ENCODE measurements around the gene DCN. TPM values are rescaled to one million over a fixed set of nuclear protein-coding genes. Genes with fewer than 3 reads are reported as not detected.

Gene DCN
- total and polyA plus RNA-seq, 2 experiments from 2014 or later: 0.92 to 5.0 TPM

- DNase-seq (ENCODE audit: low read depth in 1 of 2, low spot score in 1 of 2): no peak
- H3K27me3 ChIP-seq: no peaks in the 10 kb centered on the region
- no peaks in the 10 kb centered on the region for H3K36me3 ChIP-seq
- H3K4me1 ChIP-seq (ENCODE audit: low read depth): no peaks in the 10 kb centered on the region
- no peak overlapping the region for H3K4me3 ChIP-seq
- no peak overlapping the region for H3K27ac ChIP-seq
- no peaks in the 10 kb centered on the region for H3K9me3 ChIP-seq (ENCODE audit: low read depth)
- TF ChIP-seq CTCF (IDR thresholded peaks at IDR 0.05; ENCODE audit: low read depth, low read length): no peak
These were observed 72.9 kb downstream of the DCN start for GRCh38 chr12:91109581-91110310.

- TF ChIP-seq CTCF (IDR thresholded peaks at IDR 0.05; ENCODE audit: low read depth, low read length): peak; percentile 80
- H3K9me3 ChIP-seq (ENCODE audit: low read depth): no peaks in the 10 kb centered on the region
- H3K27ac ChIP-seq: no peak overlapping the region
- no peaks in the 10 kb centered on the region for H3K27me3 ChIP-seq
- DNase-seq (ENCODE audit: low read depth in 1 of 2, low spot score in 1 of 2): peak; percentile 73 to 82
- no peak overlapping the region for H3K4me3 ChIP-seq
- no peaks in the 10 kb centered on the region for H3K4me1 ChIP-seq (ENCODE audit: low read depth)
- no peaks in the 10 kb centered on the region for H3K36me3 ChIP-seq
These were observed 73.5 kb downstream of the DCN start for GRCh38 chr12:91109148-91109564.

DNA sequence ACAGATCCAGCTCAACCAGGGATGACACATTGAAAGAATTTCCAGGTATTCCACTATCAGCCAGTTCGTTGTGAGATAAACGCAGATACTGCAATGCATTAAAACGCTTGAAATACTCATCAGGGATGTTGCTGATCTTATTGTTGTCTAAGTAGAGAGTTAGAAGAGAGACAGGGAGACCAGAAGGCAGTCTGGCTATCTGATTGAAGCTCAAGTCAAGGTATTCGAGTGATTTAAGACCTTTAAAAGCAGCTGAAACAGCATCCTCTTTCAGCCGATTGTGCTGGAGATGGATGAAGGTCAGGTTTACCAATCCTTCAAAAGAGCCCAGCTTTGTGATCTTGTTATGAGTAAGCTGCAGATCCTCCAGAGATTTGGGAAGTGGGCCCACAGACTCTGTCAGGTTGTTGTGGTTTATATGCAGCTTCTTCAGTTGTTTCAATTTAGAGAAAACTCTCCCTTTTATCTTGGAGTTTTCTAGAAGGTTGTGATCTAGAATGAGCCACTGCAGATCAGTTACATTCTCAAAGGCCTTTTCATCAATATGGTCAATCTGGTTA is 74.3 kb downstream of the DCN start:
- Histone ChIP-seq H3K27ac (no peak overlapping the region), H3K9me3 (ENCODE audit: low read depth) (no peaks in the 10 kb centered on the region), H3K4me1 (ENCODE audit: low read depth) (no peaks in the 10 kb centered on the region), H3K27me3 (no peaks in the 10 kb centered on the region), H3K4me3 (no peak overlapping the region), H3K36me3 (no peaks in the 10 kb centered on the region)
- DNase-seq (ENCODE audit: low read depth in 1 of 2, low spot score in 1 of 2): no peak
- no peak for TF ChIP-seq CTCF (IDR thresholded peaks at IDR 0.05; ENCODE audit: low read depth, low read length)

DNA sequence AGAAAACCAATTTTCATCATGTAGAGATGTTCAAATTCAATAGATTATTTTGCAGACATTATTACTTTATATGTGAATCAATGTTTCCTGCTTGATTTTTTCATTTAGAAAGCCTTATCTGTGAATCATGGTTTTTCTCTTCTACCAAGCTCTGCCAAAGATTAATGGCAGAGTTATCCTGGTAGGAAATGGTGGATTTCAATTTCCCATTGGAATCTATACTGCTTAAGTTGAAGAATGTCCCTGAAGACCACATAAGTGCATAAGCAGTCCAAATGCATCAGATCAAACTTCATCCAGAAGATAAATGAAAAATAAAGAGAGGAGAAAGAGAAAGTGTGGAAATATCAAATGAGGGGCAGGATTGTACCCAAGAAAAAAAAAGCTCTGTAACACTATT is 76.3 kb downstream of the DCN start:
- no peak overlapping the region for H3K4me3 ChIP-seq
- H3K27ac ChIP-seq: no peak overlapping the region
- TF ChIP-seq CTCF (IDR thresholded peaks at IDR 0.05; ENCODE audit: low read depth, low read length): no peak
- H3K36me3 ChIP-seq: no peaks in the 10 kb centered on the region
- no peak for DNase-seq (ENCODE audit: low read depth in 1 of 2, low spot score in 1 of 2)
- no peaks in the 10 kb centered on the region for H3K4me1 ChIP-seq (ENCODE audit: low read depth)
- H3K9me3 ChIP-seq (ENCODE audit: low read depth): no peaks in the 10 kb centered on the region
- no peaks in the 10 kb centered on the region for H3K27me3 ChIP-seq

GRCh38 chr12:91105807-91106206 is 76.8 kb downstream of the DCN start:
- Histone ChIP-seq H3K27ac (no peak overlapping the region), H3K27me3 (no peaks in the 10 kb centered on the region), H3K4me3 (no peak overlapping the region), H3K4me1 (ENCODE audit: low read depth) (no peaks in the 10 kb centered on the region), H3K36me3 (no peaks in the 10 kb centered on the region), H3K9me3 (ENCODE audit: low read depth) (no peaks in the 10 kb centered on the region)
- no peak for TF ChIP-seq CTCF (IDR thresholded peaks at IDR 0.05; ENCODE audit: low read depth, low read length)
- DNase-seq (ENCODE audit: low read depth in 1 of 2, low spot score in 1 of 2): peak in 1 of 2 donors; percentile 37
